Activated naive CD4-positive, alpha-beta T cell treated with anti-CD3 and anti-CD28 coated beads for 36 hours (primary cell): ENCODE results near the gene MYOZ2. TPM values are rescaled to one million over a fixed set of nuclear protein-coding genes. Genes with fewer than 3 reads are reported as not detected.

ENCODE experiments used
- CTCF ChIA-PET: fragments of 350-600 bp; sonication (Branson Sonifier 250); formaldehyde crosslinking; loops from one replicate; lab custom pipeline; 2021; ENCODE audit warnings: antibody characterized with exemption; lab: Charles Lee
- DNase-seq: peaks from one replicate; pipeline ENCODE4 v3.0.0-alpha.2; 2020
- H3K27ac Mint-ChIP-seq: one replicate; pipeline ENCODE4 v1.8.0; 2021; ENCODE audit warnings: mild to moderate bottlenecking, mixed read lengths
- H3K27me3 Mint-ChIP-seq: one replicate; pipeline ENCODE4 v1.8.0; 2021; ENCODE audit warnings: low read depth, mixed read lengths
- H3K36me3 Mint-ChIP-seq: one replicate; pipeline ENCODE4 v1.8.0; 2021; ENCODE audit warnings: low read depth, mixed read lengths
- H3K4me1 Mint-ChIP-seq: one replicate; pipeline ENCODE4 v1.8.0; 2021; ENCODE audit warnings: low read depth, mixed read lengths
- H3K4me3 Mint-ChIP-seq: one replicate; pipeline ENCODE4 v1.8.0; 2021; ENCODE audit warnings: mild to moderate bottlenecking, moderate library complexity, mixed read lengths
- H3K9me3 Mint-ChIP-seq: one replicate; pipeline ENCODE4 v1.8.0; 2021; ENCODE audit warnings: mixed read lengths
- intact Hi-C: fragments of 100-400 bp; cut with micrococcal nuclease; formaldehyde crosslinking; loops from one replicate; pipeline ENCODE4 v1.15.1; 2023
- total RNA-seq, 2 experiments: library from RNA; stranded (reverse); gene quantifications; one replicate each; pipeline ENCODE4 v1.2.3, GENCODE V29; 2021

Gene MYOZ2
- total RNA-seq, 2 experiments from 2014 or later, result not detected

DNA sequence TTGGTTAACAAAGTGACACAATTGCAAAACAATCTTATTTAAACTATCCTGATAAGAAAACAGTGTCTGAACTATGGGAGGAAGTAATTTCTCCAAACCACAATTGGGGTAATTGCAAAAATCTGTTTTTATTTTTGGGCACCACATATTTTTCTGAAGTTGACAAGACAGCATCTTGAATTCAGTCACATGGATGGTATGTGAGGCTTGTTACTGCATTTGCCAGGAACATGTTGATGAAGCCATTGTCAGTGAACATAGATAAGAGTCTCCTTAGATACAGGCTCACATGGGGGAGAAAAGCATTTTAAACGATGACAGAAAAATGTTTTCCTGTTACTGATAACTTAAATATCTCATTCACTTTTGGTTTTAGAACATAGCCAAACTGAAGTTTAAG lies 71.4 kb downstream of the MYOZ2 start:
- CTCF ChIA-PET, result interaction anchor here (1.2 kb wide), 1 partner anchor 165 kb away, joined by 3 read pairs; no protein-coding TSS in a partner anchor
- H3K27ac Mint-ChIP-seq, result no peak overlapping the region
- no peaks in the 10 kb centered on the region for H3K27me3 Mint-ChIP-seq
- H3K9me3 Mint-ChIP-seq, result no peaks in the 10 kb centered on the region
- DNase-seq, result no peak
- H3K4me3 Mint-ChIP-seq, result no peak overlapping the region
- intact Hi-C loops, result loop anchor here (5.0 kb wide), 1 partner anchor 930 kb away; no protein-coding TSS in a partner anchor
- peaks cover 1% of the 10 kb centered on the region for H3K36me3 Mint-ChIP-seq
- peaks cover 37% of the 10 kb centered on the region for H3K4me1 Mint-ChIP-seq

DNA sequence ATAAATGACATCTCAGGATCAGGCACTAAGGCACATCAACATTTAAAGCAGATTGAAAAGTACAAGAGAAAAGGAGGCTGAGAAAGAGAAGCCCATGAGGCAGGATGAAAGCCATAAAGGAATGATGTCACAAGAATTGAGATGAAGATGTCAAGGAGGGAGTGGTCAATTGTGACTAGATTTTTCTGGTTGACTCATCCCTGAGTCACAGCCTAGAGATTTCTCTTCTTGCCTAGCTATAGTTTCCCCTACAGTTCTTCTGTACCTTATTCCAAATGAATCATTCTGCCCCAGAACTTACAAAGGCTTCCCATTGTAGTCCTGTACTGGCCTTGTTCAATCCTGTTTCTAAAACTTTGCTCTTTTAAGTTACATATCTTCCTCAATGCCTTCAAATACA lies 73.4 kb downstream of the MYOZ2 start:
- H3K27ac Mint-ChIP-seq, result peak overlapping the region; percentile 83
- intact Hi-C loops, result loop anchor here (1.0 to 5.0 kb wide), 5 partner anchors 29 to 932 kb away; partner anchors contain the start of gene SEC24D
- no peaks in the 10 kb centered on the region for H3K9me3 Mint-ChIP-seq
- peaks cover 1% of the 10 kb centered on the region for H3K36me3 Mint-ChIP-seq
- CTCF ChIA-PET, result interaction anchor here (1.4 kb wide), 1 partner anchor 168 kb away, joined by 4 read pairs; no protein-coding TSS in a partner anchor
- no peaks in the 10 kb centered on the region for H3K27me3 Mint-ChIP-seq
- peaks cover 37% of the 10 kb centered on the region for H3K4me1 Mint-ChIP-seq
- DNase-seq, result peak; percentile 75
- H3K4me3 Mint-ChIP-seq, result no peak overlapping the region

- CTCF ChIA-PET, result interaction anchor here (1.4 kb wide), 1 partner anchor 168 kb away, joined by 4 read pairs; no protein-coding TSS in a partner anchor
- Mint-ChIP-seq H3K9me3 (no peaks in the 10 kb centered on the region), H3K36me3 (peaks cover 1% of the 10 kb centered on the region), H3K27me3 (no peaks in the 10 kb centered on the region), H3K4me3 (no peak overlapping the region), H3K4me1 (peaks cover 37% of the 10 kb centered on the region), H3K27ac (peak overlapping the region; percentile 74)
- DNase-seq, result no peak
- intact Hi-C loops, result loop anchor here (1.0 to 5.0 kb wide), 5 partner anchors 29 to 932 kb away; partner anchors contain the start of gene SEC24D
These were observed 74.0 kb downstream of the MYOZ2 start for GRCh38 chr4:119209586-119209985.

DNA sequence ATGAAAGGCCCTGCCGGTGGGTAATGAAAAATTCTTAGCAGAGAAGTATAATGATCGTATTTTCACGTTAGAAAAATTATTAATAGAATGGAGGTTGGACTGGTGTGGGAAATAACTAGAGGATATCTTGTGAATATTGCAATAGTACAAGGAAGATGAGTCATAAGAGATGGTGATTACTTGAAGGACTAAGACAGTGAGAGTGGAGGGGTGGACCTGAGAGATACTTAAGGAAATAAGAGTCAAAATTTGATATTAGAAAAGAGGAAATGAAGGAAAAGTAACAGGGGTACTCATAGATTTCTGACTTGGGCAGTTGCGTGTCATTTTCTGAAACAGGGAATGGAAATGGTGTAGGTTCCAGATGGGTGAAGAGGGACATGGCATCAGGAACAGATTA lies 75.1 kb downstream of the MYOZ2 start:
- no peaks in the 10 kb centered on the region for H3K27me3 Mint-ChIP-seq
- CTCF ChIA-PET, result no interaction called here
- intact Hi-C loops, result loop anchor here (5.0 to 10.0 kb wide), 2 partner anchors 162 to 616 kb away; no protein-coding TSS in a partner anchor
- peaks cover 1% of the 10 kb centered on the region for H3K36me3 Mint-ChIP-seq
- peak overlapping the region; percentile 30 for H3K27ac Mint-ChIP-seq
- H3K4me1 Mint-ChIP-seq, result peaks cover 40% of the 10 kb centered on the region
- peak overlapping the region; percentile 90 for H3K4me3 Mint-ChIP-seq
- no peak for DNase-seq
- H3K9me3 Mint-ChIP-seq, result no peaks in the 10 kb centered on the region

DNA sequence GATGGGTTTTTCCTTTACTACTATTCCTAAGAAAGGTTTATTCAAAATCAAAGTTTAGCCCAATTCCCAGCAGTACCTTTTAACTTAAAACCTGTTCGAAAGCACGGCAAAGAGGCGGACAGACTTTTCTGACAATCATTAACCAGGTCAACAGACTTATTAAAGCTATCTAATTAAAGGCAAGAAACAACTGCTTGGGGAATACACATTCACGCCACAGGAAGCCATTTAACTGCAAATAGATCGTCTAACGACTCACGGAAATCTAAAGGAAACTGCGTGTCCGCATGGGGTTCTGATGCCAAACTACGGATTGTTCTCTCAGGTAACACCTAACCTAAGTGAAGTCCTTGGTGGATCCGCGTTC lies 76.2 kb downstream of the MYOZ2 start:
- peak overlapping the region; percentile 90 for H3K4me3 Mint-ChIP-seq
- peak overlapping the region; percentile 92 for H3K27ac Mint-ChIP-seq
- no peaks in the 10 kb centered on the region for H3K27me3 Mint-ChIP-seq
- H3K9me3 Mint-ChIP-seq, result no peaks in the 10 kb centered on the region
- peaks cover 2% of the 10 kb centered on the region for H3K36me3 Mint-ChIP-seq
- no peak for DNase-seq
- CTCF ChIA-PET, result interaction anchor here (0.5 to 3.1 kb wide), 3 partner anchors 26 to 170 kb away, joined by 3 to 14 read pairs (median 7); no protein-coding TSS in a partner anchor
- peaks cover 37% of the 10 kb centered on the region for H3K4me1 Mint-ChIP-seq
- intact Hi-C loops, result loop anchor here (1.0 to 10.0 kb wide), 8 partner anchors 51 to 617 kb away; a partner anchor contains a TSS

GRCh38 chr4:119212234-119212963 lies 76.8 kb downstream of the MYOZ2 start, which contains the start of gene USP53:
TSS of gene USP53 (plus strand) at chr4:119212713. CDS start at chr4:119239760, 27,047 bp downstream.
- no peaks in the 10 kb centered on the region for H3K27me3 Mint-ChIP-seq
- H3K4me3 Mint-ChIP-seq, result peak within 1 kb of the TSS; percentile 90
- intact Hi-C loops, result loop anchor here (1.0 to 10.0 kb wide), 8 partner anchors 50 to 618 kb away; a partner anchor contains a TSS
- H3K9me3 Mint-ChIP-seq, result no peaks in the 10 kb centered on the region
- CTCF ChIA-PET, result interaction anchor here (0.5 to 3.1 kb wide), 8 partner anchors 9 to 281 kb away, joined by 3 to 14 read pairs (median 4); a partner anchor contains a TSS
- peak; percentile 98 for DNase-seq
- H3K4me1 Mint-ChIP-seq, result peaks cover 33% of the 10 kb centered on the region
- H3K27ac Mint-ChIP-seq, result peak within 1 kb of the TSS; percentile 92
- peaks cover 2% of the 10 kb centered on the region for H3K36me3 Mint-ChIP-seq

GRCh38 chr4:119212964-119213606 lies 77.5 kb downstream of the MYOZ2 start:
- Mint-ChIP-seq H3K36me3 (peaks cover 9% of the 10 kb centered on the region), H3K27ac (peak overlapping the region; percentile 92), H3K9me3 (no peaks in the 10 kb centered on the region), H3K4me3 (peak overlapping the region; percentile 90), H3K27me3 (no peaks in the 10 kb centered on the region), H3K4me1 (peaks cover 32% of the 10 kb centered on the region)
- DNase-seq, result peak; percentile 73
- intact Hi-C loops, result loop anchor here (1.0 to 10.0 kb wide), 10 partner anchors 12 to 618 kb away; partner anchors contain the start of gene PDE5A
- CTCF ChIA-PET, result interaction anchor here (0.8 to 3.1 kb wide), 7 partner anchors 8 to 172 kb away, joined by 3 to 14 read pairs (median 4); a partner anchor contains a TSS

- CTCF ChIA-PET, result no interaction called here
- Mint-ChIP-seq H3K27me3 (no peaks in the 10 kb centered on the region), H3K27ac (no peak overlapping the region), H3K36me3 (peaks cover 23% of the 10 kb centered on the region), H3K4me3 (no peak overlapping the region), H3K9me3 (peaks cover 3% of the 10 kb centered on the region), H3K4me1 (peaks cover 11% of the 10 kb centered on the region)
- DNase-seq, result no peak
- intact Hi-C loops, result loop anchor here (10.0 kb wide), 1 partner anchor 623 kb away; no protein-coding TSS in a partner anchor
These were observed 82.5 kb downstream of the MYOZ2 start for GRCh38 chr4:119218093-119218492.

- peaks cover 13% of the 10 kb centered on the region for H3K4me1 Mint-ChIP-seq
- no peaks in the 10 kb centered on the region for H3K27me3 Mint-ChIP-seq
- H3K9me3 Mint-ChIP-seq, result peaks cover 3% of the 10 kb centered on the region
- DNase-seq, result no peak
- peaks cover 29% of the 10 kb centered on the region for H3K36me3 Mint-ChIP-seq
- intact Hi-C loops, result no loop called here
- no peak overlapping the region for H3K27ac Mint-ChIP-seq
- CTCF ChIA-PET, result interaction anchor here (1.1 kb wide), 1 partner anchor 8 kb away, joined by 4 read pairs; the partner anchor contains the start of gene USP53
- H3K4me3 Mint-ChIP-seq, result no peak overlapping the region
These were observed 85.8 kb downstream of the MYOZ2 start for GRCh38 chr4:119221412-119221811.

GRCh38 chr4:119227690-119228089 lies 92.1 kb downstream of the MYOZ2 start:
- peaks cover 20% of the 10 kb centered on the region for H3K36me3 Mint-ChIP-seq
- no peaks in the 10 kb centered on the region for H3K27me3 Mint-ChIP-seq
- intact Hi-C loops, result no loop called here
- no peaks in the 10 kb centered on the region for H3K9me3 Mint-ChIP-seq
- H3K4me1 Mint-ChIP-seq, result peaks cover 26% of the 10 kb centered on the region
- DNase-seq, result no peak
- H3K4me3 Mint-ChIP-seq, result no peak overlapping the region
- H3K27ac Mint-ChIP-seq, result no peak overlapping the region
- CTCF ChIA-PET, result no interaction called here

- CTCF ChIA-PET, result no interaction called here
- Mint-ChIP-seq H3K27ac (no peak overlapping the region), H3K9me3 (no peaks in the 10 kb centered on the region), H3K4me1 (peaks cover 32% of the 10 kb centered on the region), H3K27me3 (no peaks in the 10 kb centered on the region), H3K4me3 (no peak overlapping the region), H3K36me3 (peaks cover 20% of the 10 kb centered on the region)
- intact Hi-C loops, result no loop called here
- DNase-seq, result no peak
These were observed 92.8 kb downstream of the MYOZ2 start for GRCh38 chr4:119228406-119228805.
